K562 (cell line): ENCODE measurements around the gene TKT. TPM values are rescaled to one million over a fixed set of nuclear protein-coding genes. Genes with fewer than 3 reads are reported as not detected.
A peak's percentile ranks its signal among the peaks of the same experiment; 100 is the strongest.

Experiments
- CHCHD3 ChIP-seq: fragments of 250-450 bp; sonication (Bioruptor Pico); IDR thresholded peaks from 2 replicates; pipeline ENCODE4 v2.1.2; 2022; ENCODE audit warnings: mild to moderate bottlenecking
- ETV1 ChIP-seq: fragments of 450-650 bp; conservative IDR thresholded peaks from 2 replicates; pipeline ENCODE4 v1.6.1; 2016; ENCODE audit warnings: missing genetic modification characterization, control low read depth, low read depth, missing compliant biosample characterization
- HMG20B ChIP-seq: fragments of 250-450 bp; sonication (Bioruptor Pico); IDR thresholded peaks from 2 replicates; pipeline ENCODE4 v1.5.0; 2021; ENCODE audit warnings: mild to moderate bottlenecking
- ILF3 ChIP-seq: fragments of 450-650 bp; IDR thresholded peaks from 2 replicates; pipeline ENCODE4 v1.6.1; 2018; ENCODE audit warnings: antibody characterized with exemption, mild to moderate bottlenecking, moderate library complexity, borderline replicate concordance
- KDM2B ChIP-seq: fragments of 250-450 bp; sonication (Bioruptor Pico); IDR thresholded peaks from 2 replicates; pipeline ENCODE4 v1.8.0; 2021; ENCODE audit warnings: mild to moderate bottlenecking, moderate library complexity
- LARP7 ChIP-seq: fragments of 450-650 bp; IDR thresholded peaks from 2 replicates; pipeline ENCODE4 v1.6.1; 2016
- MAZ ChIP-seq, 2 experiments: fragments of 450-650 bp in 1 of 2; sonication (generic) in 1 of 2; formaldehyde crosslinking; IDR thresholded peaks in 1 of 2; conservative IDR thresholded peaks in 1 of 2; 2 replicates each; pipeline versions ENCODE4 v1.4.0 to v1.5.0; 2020; ENCODE audit warnings: mild to moderate bottlenecking in 1 of 2, missing genetic modification reagents in 1 of 2
- MTA2 ChIP-seq: fragments of 450-650 bp; IDR thresholded peaks from 2 replicates; pipeline ENCODE4 v1.6.1; 2016; ENCODE audit warnings: low read depth
- NEUROD1 ChIP-seq: fragments of 150-350 bp; IDR thresholded peaks from 2 replicates; pipeline ENCODE4 v1.6.1; 2014; ENCODE audit warnings: borderline replicate concordance, low read length, low read depth; ENCODE audit not compliant: partially characterized antibody
- PHF21A ChIP-seq: fragments of 450-650 bp; IDR thresholded peaks from 2 replicates; pipeline ENCODE4 v1.6.1; 2017; ENCODE audit warnings: low read depth, borderline replicate concordance
- POLR2AphosphoS2 ChIP-seq: IDR thresholded peaks from 2 replicates; pipeline ENCODE4 v1.6.1; 2012; ENCODE audit warnings: low read length, improper control_type of control experiment
- PRPF4 ChIP-seq: fragments of 200-400 bp; formaldehyde crosslinking; IDR thresholded peaks from one replicate; pipeline ENCODE4 v1.6.1; 2017; ENCODE audit warnings: low read length, low read depth, mild to moderate bottlenecking; ENCODE audit not compliant: insufficient read depth, poor library complexity, severe bottlenecking
- RBM14 ChIP-seq: fragments of 200-400 bp; formaldehyde crosslinking; IDR thresholded peaks from 2 replicates; pipeline ENCODE4 v1.6.1; 2018; ENCODE audit warnings: low read depth, mild to moderate bottlenecking, low read length, moderate library complexity, borderline replicate concordance; ENCODE audit not compliant: insufficient read depth
- RHOXF2B ChIP-seq: fragments of 250-450 bp; sonication (Bioruptor Pico); conservative IDR thresholded peaks from 2 replicates; pipeline ENCODE4 v1.5.1; 2021
- SAP30 ChIP-seq: fragments of 200-600 bp; sonication (generic); IDR thresholded peaks from 2 replicates; pipeline ENCODE4 v1.6.1; 2012; ENCODE audit warnings: borderline replicate concordance, low read depth, mild to moderate bottlenecking, moderate library complexity, low read length, control low read depth, inconsistent platforms; ENCODE audit not compliant: insufficient read depth, poor library complexity, severe bottlenecking
- SMAD3 ChIP-seq: fragments of 450-650 bp; formaldehyde crosslinking; conservative IDR thresholded peaks from 2 replicates; pipeline ENCODE4 v1.4.0; 2020; ENCODE audit warnings: mild to moderate bottlenecking
- TCFL5 ChIP-seq: fragments of 250-450 bp; sonication (Bioruptor Pico); conservative IDR thresholded peaks from 2 replicates; pipeline ENCODE4 v1.6.1; 2021; ENCODE audit warnings: mild to moderate bottlenecking, moderate library complexity, matching md5 sums
- ZNF121 ChIP-seq: sonication (generic); formaldehyde crosslinking; conservative IDR thresholded peaks from 2 replicates; pipeline ENCODE4 v1.8.0; 2022; ENCODE audit warnings: missing genetic modification reagents
- ZNF140 ChIP-seq: fragments of 250-450 bp; sonication (Bioruptor Pico); IDR thresholded peaks from 2 replicates; pipeline ENCODE4 v1.8.0; 2021; ENCODE audit warnings: moderate library complexity, mild to moderate bottlenecking, inconsistent platforms
- ZNF79 ChIP-seq: fragments of 250-450 bp; sonication (Bioruptor Pico); IDR thresholded peaks from 2 replicates; pipeline ENCODE4 v1.4.0; 2020; ENCODE audit warnings: low read depth, mild to moderate bottlenecking, moderate library complexity
- polyA plus RNA-seq, 8 experiments: library from polyadenylated mRNA; depleted of rRNA in 4 of 8; stranded (reverse) in 5 of 8; unstranded in 3 of 8; fragments of >200 nt; fragmentation: Nextera tagmentation in 2 of 8; fragmentation: Illumina TruSeq in 1 of 8; extraction: Ambion mirVana in 2 of 8; extraction: Trizol in 1 of 8; gene quantifications; 2 replicates each; pipeline versions ENCODE4 v1.2.1 to v1.2.3, GENCODE V29; 2011 to 2014; ENCODE audit warnings: inconsistent platforms in 1 of 8, missing spikeins in 1 of 8
- total RNA-seq, 7 experiments: library from RNA; depleted of rRNA in 6 of 7; stranded (reverse); fragments of >200 nt in 6 of 7; fragmentation: Illumina TruSeq in 2 of 7; extraction: Trizol in 2 of 7; gene quantifications; 2 replicates each; pipeline versions ENCODE4 v1.2.1 to v1.2.3, GENCODE V29; 2011 to 2021; ENCODE audit warnings: low replicate concordance in 1 of 7
- TF ChIP-seq, protein P1 (sequence below): sonication (generic); IDR thresholded peaks from 2 replicates; pipeline ENCODE4 v1.6.1; 2016
- TF ChIP-seq, protein P2 (sequence below): sonication (generic); formaldehyde crosslinking; IDR thresholded peaks from 2 replicates; pipeline ENCODE4 v1.8.1; 2022; ENCODE audit warnings: missing genetic modification reagents
- TF ChIP-seq, protein P3 (sequence below): fragments of 250-450 bp; sonication (Bioruptor Pico); IDR thresholded peaks from 2 replicates; pipeline ENCODE4 v1.5.0; 2021
- TF ChIP-seq, protein P4 (sequence below): sonication (generic); formaldehyde crosslinking; IDR thresholded peaks from 2 replicates; pipeline ENCODE4 v1.8.0; 2022; ENCODE audit warnings: mild to moderate bottlenecking, missing genetic modification reagents

The TKT gene
- total and polyA plus RNA-seq, 9 of the 15 experiments (the other 6 are each of a cell fraction or from before 2014, with no cell fraction given) = 58.1 to 401 (median 187) TPM

DNA sequence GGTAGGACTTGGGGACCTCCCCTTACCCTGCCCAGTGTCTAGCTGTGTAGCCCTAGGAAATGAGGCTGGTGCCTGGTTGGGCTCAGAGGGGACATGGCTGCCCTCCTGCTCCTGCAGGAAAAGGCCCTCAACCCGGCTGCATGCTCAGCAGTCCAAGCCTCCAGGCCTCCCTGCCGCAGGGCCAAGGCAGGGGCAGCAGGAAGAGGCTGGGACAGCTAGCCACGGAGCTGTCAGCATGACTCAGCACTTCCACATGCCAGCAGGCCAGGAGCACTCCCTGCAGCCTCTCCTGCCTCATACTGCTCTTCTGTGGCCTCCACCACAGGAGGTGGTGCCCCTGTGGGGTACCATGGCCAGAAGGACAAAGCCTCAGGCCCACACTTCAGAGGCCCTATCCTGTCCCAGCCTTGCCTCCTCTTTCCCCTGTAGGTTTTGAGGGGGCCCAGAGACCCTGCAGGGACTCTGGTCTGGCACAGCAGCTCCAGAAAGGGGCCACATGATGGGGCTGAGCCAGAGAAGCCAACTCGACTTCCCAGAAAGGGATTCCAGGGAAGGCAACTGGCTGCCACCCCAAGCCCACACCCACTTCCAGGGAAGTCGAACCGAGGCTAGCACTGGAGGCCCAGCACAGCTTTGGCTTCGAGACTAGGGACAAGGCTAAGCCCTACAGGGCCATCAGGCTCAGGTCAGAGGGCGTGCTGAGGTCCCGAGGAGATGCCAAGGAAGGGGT is 19.5 kb downstream of the TKT start (continued):
- TF ChIP-seq, protein P1, sequence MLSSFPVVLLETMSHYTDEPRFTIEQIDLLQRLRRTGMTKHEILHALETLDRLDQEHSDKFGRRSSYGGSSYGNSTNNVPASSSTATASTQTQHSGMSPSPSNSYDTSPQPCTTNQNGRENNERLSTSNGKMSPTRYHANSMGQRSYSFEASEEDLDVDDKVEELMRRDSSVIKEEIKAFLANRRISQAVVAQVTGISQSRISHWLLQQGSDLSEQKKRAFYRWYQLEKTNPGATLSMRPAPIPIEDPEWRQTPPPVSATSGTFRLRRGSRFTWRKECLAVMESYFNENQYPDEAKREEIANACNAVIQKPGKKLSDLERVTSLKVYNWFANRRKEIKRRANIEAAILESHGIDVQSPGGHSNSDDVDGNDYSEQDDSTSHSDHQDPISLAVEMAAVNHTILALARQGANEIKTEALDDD = no peak
- TF ChIP-seq ETV1 (tag) (peak; percentile 57), ZNF121 (CRISPR knock-in tag) (no peak), PHF21A (no peak), RBM14 (no peak), TCFL5 (CRISPR knock-in tag) (no peak), MTA2 (no peak), KDM2B (no peak), ILF3 (no peak), CHCHD3 (no peak), LARP7 (no peak), SMAD3 (CRISPR knock-in tag) (no peak), ZNF140 (CRISPR knock-in tag) (no peak), MAZ (CRISPR knock-in tag; conservative IDR thresholded peaks at IDR 0.05 in 1 of 2, IDR thresholded peaks at IDR 0.05 in 1 of 2) (peak in 1 of 2 experiments; percentile 44; a peak in 1 of 4 replicates), PRPF4 (no peak), SAP30 (no peak), RHOXF2B (no peak), HMG20B (no peak), ZNF79 (CRISPR knock-in tag) (peak; percentile 53; the same call in 1 of the 2 replicates), POLR2AphosphoS2 (no peak), NEUROD1 (no peak)
- TF ChIP-seq, protein P2, sequence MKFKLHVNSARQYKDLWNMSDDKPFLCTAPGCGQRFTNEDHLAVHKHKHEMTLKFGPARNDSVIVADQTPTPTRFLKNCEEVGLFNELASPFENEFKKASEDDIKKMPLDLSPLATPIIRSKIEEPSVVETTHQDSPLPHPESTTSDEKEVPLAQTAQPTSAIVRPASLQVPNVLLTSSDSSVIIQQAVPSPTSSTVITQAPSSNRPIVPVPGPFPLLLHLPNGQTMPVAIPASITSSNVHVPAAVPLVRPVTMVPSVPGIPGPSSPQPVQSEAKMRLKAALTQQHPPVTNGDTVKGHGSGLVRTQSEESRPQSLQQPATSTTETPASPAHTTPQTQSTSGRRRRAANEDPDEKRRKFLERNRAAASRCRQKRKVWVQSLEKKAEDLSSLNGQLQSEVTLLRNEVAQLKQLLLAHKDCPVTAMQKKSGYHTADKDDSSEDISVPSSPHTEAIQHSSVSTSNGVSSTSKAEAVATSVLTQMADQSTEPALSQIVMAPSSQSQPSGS (CRISPR knock-in tag) = no peak
- TF ChIP-seq, protein P3, sequence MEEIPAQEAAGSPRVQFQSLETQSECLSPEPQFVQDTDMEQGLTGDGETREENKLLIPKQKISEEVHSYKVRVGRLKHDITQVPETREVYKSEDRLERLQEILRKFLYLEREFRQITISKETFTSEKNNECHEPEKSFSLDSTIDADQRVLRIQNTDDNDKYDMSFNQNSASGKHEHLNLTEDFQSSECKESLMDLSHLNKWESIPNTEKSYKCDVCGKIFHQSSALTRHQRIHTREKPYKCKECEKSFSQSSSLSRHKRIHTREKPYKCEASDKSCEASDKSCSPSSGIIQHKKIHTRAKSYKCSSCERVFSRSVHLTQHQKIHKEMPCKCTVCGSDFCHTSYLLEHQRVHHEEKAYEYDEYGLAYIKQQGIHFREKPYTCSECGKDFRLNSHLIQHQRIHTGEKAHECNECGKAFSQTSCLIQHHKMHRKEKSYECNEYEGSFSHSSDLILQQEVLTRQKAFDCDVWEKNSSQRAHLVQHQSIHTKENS (CRISPR knock-in tag) = no peak
- TF ChIP-seq, protein P4, sequence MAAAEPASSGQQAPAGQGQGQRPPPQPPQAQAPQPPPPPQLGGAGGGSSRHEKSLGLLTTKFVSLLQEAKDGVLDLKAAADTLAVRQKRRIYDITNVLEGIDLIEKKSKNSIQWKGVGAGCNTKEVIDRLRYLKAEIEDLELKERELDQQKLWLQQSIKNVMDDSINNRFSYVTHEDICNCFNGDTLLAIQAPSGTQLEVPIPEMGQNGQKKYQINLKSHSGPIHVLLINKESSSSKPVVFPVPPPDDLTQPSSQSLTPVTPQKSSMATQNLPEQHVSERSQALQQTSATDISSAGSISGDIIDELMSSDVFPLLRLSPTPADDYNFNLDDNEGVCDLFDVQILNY (CRISPR knock-in tag) = no peak
